HG03045 (cell line): ENCODE data around the gene UPP1.

Source experiments
- ATAC-seq: cut with Tn5 transposase; IDR thresholded peaks from one replicate; pipeline ENCODE4 v1.9.1; 2021; ENCODE audit warnings: mild to moderate bottlenecking, moderate library complexity; ENCODE audit not compliant: unreplicated experiment

UPP1 gene

DNA sequence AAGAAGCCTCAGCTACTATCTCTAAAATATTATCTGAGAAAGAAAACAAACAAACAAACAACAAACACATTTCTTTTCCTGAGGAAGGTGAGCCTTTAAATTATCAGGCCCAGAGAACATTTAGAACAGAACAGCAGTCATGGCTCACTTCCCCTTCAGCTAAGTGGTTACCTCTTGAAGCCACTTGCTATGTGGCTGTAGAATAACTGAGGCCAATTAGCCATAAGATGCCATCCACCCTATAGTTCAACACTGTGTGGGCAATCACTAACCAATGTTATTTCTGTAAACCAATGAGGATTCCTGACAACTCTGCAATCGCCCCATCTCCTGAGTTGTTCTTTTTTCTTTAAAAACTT is 3.7 kb upstream of the UPP1 start:
- no peak for ATAC-seq

DNA sequence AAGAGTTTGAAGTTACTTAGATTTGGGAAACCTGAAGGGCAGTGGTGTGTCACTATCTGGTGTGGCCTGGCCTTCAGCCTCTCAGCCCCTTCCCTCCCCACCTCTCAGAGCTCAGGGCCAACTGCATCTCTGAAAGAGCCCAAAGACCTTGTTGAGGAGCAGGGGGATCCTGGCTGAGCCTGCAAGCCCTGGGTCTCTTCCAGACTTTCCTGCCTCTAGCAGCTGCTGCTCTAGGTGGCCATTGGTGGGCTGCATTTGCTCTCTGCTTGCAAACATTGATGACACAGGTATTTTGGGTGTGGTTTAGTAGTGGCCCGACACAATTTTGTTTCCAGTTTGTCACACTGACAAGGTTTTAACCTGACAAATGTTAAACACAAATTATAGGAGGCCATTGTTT is 3.1 kb upstream of the UPP1 start:
- ATAC-seq = no peak

DNA sequence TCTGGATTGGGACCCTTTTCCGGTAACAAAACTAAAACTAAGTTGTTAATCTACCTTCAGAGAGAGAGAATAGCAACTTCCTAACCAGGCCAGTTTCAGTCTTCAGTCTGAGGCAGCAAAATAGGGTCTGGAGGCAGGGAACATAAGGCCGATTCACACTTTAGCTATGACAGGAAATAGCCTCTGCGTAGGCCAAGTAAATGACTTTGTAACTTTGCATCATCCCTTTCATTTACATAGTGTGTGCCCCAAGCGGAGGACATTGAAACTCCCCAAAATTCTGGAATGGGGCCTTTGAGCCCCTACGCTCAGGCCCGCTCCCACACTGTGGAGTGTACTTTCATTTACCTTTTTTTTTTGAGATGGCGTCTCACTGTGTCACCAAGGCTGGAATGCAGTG is 1.7 kb upstream of the UPP1 start:
- ATAC-seq = no peak

DNA sequence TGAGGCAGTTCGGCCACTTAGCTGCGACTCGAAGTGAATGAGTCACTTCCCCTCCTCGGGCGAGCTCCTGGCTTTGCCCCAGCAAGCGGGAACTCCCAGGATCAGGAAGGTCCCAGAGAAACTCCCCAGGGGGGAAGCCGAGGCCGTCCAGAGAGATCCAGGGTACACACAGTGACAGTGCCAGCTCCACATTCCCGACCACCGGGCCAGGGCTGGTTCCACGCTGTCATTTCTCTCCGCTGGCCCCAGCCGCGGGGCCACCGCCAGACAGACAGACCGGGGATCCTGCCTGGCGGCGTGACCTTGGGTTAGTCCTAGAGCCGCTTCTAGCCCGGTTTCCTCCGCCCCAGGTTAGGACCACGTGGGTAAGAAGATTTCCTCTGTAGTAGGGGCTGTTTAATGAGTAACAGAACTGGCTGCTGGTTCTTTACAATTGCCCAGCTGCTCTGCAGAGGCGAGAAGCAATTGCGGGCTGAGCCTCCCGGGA is 463 bp upstream of the UPP1 start:
- peak; percentile 58 for ATAC-seq

DNA sequence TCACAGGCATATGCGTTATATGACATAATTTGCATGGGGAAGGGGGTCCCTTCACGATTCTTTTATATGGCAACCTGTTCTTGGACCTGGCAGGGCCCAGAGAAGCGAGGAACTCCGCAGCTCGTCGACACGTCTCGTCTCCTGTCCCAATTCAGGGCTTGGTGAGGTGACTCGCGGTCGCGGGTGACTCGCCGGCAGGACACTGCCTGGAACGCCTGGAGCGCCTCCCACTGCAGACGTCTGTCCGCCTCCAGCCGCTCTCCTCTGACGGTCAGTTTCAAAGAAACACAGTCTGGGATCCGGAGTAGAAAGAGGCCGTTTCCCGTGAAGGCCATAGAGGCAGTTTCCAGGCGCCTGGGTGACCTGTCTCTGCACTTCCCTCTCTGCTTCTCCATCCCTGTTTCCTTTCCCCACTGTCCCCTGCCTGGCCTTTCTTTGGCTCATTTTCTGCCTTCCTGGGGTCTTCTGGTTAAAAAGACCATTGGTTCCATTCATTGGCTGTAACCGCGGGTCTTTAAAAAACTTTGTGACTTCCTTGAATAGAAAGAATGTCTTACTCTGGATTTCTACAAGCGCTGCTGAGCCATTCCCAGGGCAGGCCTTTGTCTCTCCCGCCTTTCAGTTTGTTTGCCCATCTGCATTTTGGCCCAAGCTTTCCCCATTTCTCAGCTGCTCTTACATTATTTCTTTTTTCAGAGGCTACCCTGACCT is 1.2 kb downstream of the UPP1 start:
- no peak for ATAC-seq

DNA sequence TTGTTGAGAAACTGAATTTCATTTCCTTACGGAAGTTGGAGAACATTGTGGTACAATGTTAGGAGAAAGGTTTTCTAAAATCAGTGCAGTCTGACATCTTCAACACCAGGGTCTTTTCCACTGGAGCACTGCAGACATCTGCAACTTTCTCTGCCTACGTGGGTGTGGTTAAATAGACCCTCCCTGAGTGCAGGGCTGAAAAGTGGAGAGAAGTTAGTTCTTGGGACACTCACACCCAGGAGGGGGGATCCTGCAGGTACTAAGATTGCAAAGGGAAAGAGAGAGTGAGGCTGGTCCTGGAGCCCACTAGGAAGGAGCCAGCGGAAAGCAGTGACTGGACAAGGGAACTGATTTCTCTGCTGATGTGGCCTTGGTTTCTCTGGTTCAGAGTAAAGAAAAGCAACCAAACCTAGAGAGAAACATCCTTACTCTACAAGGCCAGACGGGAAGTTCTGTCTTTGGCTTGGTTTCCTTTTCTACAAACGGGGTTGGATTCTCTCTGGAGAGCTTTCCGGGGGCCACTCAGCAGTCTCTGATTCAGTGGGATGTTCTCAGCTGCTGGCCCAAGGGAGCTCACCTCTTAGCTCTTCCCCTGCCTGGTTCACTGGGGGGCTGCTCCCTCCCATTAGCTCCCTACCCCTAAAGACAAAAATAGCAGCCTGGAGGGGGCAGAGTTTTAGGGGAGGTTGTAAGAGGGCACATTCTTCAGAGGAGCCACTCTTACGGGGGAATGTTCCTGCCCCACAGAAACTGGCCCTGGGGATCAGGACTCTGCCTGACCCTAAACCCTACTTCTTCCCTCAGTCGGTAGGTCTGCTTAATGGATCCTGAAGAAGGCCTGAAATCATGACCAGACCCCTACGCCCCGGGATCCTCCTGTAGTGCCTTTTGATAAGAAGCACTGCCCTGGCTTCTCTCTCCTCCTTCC is 2.7 kb downstream of the UPP1 start:
- ATAC-seq = no peak

DNA sequence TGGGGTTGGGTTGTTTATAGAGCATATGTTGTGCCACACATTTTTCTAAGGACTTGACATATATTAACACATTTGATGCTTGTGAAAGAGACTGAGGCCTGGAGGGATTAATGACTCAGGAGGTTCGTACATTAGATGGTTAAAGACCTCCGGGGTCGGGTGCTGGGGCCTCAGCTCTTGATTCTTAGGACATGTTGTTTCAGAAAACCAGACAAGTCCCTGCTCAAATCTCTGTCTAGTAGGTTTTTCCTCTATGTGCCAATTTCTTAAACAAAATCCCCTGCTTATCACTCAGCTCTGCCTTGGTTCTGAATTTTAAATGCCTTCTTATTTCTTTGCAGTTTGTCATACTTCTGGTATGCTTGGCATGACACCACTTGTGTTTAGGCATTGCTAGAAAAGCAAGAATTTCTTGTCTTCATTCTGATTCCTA is 5.8 kb downstream of the UPP1 start:
- no peak for ATAC-seq

DNA sequence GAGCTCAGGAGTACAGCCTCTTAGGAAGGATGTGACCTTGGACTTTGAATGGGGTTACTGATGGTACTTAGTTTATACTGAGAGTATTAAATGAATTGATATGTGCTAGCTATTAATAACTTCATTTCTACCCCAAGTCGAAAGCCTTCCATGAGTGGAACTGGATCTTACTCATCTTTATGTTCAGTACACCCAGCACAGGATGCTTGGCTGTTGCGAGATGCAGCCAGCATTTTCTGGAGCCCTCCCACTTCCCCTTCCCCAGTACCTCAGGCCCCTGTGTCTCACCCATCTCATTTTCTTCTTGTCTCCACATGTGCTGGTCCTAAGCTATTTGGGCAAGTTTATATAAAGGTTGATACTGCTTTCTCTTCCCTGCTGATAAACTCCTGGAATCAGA is 7.2 kb downstream of the UPP1 start:
- ATAC-seq = no peak

DNA sequence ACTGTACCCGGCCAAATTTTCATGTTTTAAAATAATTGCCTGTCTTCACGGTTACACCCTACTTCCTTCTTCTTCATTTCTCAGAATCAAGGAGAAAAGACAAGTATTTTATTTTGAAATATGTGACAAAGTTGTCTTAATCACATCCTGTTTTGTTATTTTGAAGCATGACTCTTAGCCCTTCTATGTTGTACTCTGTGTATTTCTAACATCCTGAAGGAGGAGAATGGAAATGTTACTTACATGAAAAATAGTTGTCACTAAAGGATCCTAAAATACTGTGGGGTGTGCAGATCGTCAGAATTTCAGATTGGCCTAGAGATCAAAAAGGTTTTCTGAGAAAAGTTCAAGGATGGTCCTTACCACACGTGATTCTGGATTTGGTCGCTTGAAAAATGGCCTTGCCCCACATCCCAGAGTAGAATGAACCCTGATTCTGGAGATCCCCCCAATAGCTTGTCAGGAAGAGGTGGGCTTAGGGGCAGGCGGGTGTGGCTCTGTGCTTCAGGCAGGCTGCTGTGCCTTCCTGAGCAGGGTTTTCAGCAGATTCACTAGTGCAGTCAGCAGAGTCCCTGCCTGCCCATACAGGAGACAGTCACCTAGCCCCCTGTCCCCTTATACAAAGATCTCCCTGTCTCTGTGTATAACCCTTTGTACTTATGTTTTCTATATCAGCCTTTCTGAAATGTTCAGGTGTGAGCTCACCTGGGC is 8.6 kb downstream of the UPP1 start:
- ATAC-seq = no peak

DNA sequence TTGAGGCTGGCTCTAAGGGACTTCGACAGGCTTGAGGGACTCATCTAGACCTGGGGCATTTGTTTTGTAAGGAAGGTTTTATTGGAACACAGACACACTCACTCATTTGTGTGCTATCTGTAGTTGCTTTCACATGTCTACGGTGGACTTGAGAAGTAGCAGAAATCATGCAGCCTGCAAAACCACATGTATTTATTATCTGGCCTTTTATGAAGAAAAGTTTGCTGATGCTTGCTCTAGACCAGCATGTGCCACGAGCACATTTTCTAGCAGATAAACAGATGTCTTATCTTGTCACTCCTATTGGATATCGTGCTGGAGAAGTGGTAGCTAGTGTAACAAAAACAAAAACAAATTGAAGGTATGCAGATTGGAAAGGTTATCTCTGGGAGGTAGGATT is 9.8 kb downstream of the UPP1 start:
- no peak for ATAC-seq

DNA sequence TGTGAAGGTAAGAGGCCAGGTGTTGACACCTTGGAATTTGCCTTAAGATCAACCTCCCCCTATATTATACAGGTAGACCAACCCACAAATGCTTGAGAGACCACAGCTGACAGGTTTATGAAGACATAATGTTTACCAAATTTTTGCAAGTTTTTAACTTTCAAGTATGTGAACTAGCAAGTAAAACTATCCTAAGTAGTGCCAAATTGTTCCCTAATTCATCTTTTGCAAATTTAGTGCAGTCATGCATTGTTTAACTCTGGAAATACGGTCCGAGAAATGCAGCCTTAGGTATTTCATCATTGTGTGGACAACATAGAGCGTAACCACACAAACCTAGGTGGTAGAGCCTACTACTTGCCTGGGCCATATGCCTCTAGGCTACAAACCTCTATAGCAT is 10.7 kb downstream of the UPP1 start:
- no peak for ATAC-seq

DNA sequence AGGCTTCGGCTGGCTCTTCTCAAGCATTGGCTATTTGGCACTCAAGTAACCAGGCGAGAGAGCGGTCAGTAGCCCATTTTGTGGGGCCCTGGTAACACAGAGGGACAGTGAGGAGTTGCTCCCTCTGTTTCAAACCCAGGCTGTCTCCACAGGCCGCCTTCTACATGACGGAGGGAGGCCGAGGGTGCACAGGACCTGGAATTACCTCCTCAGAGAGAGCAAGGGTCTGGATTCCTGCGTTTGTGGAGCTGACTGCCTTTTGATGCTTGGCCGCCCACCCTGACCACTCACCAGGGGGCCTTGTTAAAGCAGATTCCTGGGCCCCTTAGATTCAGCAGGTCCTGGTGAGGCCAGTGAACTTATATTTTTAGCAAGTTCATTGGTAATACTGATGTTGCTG is 12.3 kb downstream of the UPP1 start:
- ATAC-seq = no peak

DNA sequence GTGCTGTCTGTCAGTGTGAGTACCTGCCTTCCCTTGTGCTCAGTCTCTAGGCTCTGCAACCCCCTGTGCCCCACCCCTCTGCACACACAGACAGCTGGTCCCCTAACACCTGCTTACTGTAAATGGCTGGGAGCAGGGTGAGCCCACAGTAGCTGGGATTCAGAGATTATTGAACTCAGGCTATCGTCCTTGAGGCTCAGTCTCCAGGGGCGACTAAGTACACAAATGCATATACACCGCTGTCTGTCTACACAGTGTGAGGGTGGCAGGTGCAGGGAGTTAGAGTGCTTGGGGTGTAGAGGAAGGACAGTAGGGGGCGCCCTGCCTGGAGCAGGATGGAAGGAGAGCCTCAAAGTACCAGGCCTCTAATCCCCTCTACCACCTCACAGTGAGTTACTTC is 12.9 kb downstream of the UPP1 start:
- no peak for ATAC-seq

DNA sequence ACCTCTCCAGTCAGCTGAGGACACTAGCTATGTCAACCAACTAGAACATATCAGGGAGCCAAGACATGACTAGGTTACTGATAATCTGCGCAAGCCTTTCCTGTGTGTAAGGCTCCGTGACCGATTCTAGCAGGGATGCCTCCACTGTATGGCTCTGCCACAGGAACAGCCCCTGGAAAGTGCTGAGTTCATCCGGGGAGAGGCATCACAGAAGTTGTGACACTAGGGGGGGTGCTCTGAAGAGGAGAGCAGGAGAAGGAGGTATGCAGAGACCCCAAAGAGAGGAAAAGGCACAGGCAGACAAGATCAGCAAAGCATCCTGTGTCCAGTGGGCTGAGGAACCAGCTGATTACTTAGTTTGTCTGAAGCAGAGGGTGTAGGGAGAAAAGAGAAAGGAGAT is 13.5 kb downstream of the UPP1 start:
- ATAC-seq = no peak

DNA sequence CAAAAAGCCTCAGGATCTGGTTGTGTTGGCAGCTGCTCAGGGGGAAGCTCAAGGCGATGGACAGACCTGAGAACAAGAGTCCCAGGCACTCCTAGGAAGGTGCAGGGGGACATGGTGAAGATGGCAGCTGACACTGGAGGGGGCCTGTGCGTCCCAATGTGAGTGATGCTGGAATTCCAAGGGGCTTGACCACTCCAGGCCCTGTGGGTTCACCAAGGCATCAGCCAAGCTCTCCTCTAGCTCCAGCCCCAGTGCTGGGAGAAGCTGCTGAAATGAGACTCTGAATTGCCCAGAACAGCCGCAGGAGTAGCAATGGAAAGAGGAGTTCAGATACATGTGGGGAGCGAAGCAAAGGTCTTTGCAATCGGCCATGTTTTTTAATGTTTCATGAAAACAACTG is 16.0 kb downstream of the UPP1 start:
- no peak for ATAC-seq

DNA sequence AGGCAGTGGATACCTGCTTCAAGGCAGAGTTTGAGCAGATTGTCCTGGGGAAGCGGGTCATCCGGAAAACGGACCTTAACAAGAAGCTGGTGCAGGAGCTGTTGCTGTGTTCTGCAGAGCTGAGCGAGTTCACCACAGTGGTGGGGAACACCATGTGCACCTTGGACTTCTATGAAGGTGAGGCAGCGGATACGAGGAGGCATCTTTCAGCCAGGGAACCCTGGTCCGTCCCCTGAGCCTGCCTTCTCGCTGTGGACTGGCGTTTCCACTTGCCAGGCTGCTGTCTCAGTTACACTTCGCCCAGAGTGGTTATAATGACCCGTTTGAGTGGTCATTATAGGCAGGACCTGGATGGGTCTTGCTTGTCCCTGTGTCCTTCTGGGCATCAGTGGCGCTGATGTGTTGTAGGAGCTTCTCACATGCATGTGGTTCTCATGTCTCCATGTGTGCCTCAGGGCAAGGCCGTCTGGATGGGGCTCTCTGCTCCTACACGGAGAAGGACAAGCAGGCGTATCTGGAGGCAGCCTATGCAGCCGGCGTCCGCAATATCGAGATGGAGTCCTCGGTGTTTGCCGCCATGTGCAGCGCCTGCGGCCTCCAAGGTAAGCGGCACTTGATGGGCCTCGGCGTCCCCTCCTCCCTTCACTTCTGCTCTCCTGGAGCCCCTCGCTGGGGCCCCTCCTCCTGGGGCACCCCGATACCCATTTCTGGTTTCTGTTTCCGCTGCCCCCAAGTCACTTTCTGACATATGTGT is 18.0 kb downstream of the UPP1 start:
- no peak for ATAC-seq

DNA sequence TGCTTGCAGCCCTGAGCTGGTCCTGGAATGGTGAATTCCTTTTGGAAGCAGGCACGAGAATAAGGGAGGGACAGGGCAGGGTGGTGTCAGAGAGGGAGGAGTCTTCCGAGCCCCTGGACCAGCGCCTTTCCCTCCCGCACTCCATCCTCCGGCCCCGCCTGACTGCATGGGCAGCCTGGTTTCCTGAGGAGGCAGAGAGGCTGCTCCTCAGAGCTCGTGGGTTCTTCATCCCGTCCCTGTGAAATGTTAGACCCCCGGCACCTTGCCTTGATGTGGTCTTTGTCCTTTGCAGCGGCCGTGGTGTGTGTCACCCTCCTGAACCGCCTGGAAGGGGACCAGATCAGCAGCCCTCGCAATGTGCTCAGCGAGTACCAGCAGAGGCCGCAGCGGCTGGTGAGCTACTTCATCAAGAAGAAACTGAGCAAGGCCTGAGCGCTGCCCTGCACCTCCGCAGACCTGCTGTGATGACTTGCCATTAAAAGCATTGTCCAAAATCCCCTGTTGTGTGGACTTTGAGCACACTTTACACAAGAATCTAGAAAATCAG is 18.9 kb downstream of the UPP1 start:
- no peak for ATAC-seq

DNA sequence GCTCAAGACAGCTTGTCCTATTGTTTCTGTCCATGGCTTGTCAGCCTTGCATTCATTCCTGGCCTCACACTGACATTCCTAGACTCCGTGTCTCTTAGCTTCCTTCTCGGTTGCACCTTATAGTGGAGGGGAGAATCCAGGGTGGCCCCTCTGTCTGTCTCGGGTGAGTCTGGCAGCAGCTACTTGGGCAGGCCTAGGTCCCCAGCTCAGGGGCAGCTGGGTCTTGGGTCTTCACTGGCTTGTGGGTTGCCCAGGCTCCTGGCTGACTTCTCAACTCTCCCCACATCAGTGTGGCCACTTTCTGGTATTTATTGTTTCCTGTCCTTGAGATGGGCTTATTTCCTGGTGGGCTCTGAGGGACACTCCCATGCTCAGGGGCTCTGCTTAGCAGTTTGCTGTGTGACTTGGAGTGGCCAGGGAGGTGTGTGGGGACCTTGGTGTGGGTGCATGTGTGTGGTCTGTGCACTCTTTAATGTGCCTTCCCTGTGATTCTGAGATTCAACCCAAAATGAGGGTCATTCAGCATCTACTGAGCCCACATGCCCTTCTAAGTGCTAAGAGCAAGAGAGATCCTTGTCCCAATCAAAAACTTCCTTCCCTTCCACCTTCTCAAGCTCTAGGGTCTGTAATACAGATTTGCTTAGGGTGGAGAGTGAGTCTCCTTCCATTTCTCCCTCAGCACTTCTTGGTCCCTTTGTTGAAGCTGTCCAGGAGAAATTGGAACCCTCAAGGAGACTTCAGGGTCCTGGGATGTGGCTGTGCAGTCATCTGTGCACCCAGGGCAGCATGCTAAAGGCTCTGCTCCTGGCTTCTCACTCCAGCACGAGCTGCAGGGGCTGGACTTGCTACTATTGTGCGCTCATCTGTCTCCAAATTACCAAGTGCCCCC is 20.1 kb downstream of the UPP1 start:
- no peak for ATAC-seq

DNA sequence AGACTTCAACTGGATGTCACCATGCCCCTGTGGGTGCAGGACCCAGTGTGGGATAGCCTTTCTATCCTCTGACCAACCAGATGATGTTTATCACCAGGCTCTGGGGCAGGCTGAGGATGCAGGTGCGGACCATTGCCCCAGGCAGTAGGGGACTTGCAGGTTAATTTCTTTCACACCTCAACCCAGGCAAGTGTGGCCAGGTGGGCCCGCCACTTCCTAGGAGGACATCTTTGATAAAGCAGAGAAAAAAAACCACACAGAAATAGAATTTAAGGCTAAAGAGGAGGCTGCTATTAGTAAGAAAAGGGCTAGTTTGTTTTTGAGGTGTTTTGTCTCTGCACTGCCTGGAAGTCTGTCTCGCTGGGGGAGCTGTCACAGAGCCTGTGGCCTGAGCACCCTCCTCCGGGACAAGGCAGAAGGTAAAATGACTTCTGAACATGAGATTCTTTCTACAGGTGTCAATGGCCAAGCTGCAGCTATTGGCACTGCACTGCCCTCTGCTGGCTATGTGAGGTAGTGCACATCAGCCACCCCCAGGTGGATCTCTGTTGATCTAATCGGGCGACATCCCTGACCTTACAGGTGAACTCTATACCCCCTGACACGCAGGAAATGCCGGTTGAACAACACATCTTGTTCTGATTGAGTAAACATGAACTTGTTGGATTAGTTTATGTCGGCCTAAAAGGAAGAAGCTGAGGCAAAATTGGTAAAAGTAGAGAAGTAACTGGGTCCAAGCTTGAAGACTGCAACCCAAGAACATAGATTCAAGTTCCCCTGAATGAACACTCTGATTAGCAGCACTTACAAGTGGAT is 21.0 kb downstream of the UPP1 start:
- peak; percentile 88 for ATAC-seq
